Upper lobe of right lung (tissue), 1 donor: Measurements from ENCODE around the gene MELTF. TPM values are rescaled to one million over a fixed set of nuclear protein-coding genes. Genes with fewer than 3 reads are reported as not detected.

Source experiments
- ATAC-seq: fragments of 200-7000 bp; cut with Tn5 transposase; one replicate; pipeline ENCODE4 v1.9.1; 2020; ENCODE audit warnings: mild to moderate bottlenecking, moderate library complexity
- DNase-seq: peaks from one replicate; pipeline ENCODE4 v3.0.0-alpha.2; 2020
- H3K27ac ChIP-seq: fragments of 200-600 bp; one replicate; pipeline ENCODE4 v1.8.0; 2022
- H3K27me3 ChIP-seq: fragments of 200-600 bp; one replicate; pipeline ENCODE4 v1.8.0; 2022; ENCODE audit warnings: mild to moderate bottlenecking
- H3K36me3 ChIP-seq: fragments of 200-600 bp; one replicate; pipeline ENCODE4 v1.8.0; 2022
- H3K4me1 ChIP-seq: fragments of 200-600 bp; one replicate; pipeline ENCODE4 v1.8.0; 2022
- H3K4me3 ChIP-seq: fragments of 200-600 bp; one replicate; pipeline ENCODE4 v1.8.0; 2022; ENCODE audit warnings: mild to moderate bottlenecking
- H3K9me3 ChIP-seq: fragments of 200-600 bp; one replicate; pipeline ENCODE4 v1.8.0; 2022
- CTCF ChIP-seq: fragments of 200-600 bp; IDR thresholded peaks from one replicate; pipeline ENCODE4 v1.8.0; 2022; ENCODE audit warnings: antibody characterized with exemption
- intact Hi-C: fragments of 100-400 bp; cut with DNase I; formaldehyde crosslinking; loops from one replicate; pipeline ENCODE4 v1.11.0; 2022
- total RNA-seq: library from RNA; stranded (reverse); fragmentation: NEBNext Ultra II Directional; extraction: Animal tissue kit (Norgen Biotek cat#: 25700); gene quantifications from one replicate; pipeline ENCODE4 v1.2.1, GENCODE V29; 2021
- donor health status: DM: no; HTN: yes; CAD: no; lungs with severe emphysema.

Gene MELTF
- total RNA-seq, 1 donor from 2014 or later, result 2.3 TPM

- H3K36me3 ChIP-seq, result no peaks in the 10 kb centered on the region
- intact Hi-C loops, result no loop called here
- TF ChIP-seq CTCF, result no peak
- H3K27me3 ChIP-seq, result no peaks in the 10 kb centered on the region
- H3K27ac ChIP-seq, result peak overlapping the region; percentile 51
- ATAC-seq, result peak; percentile 6
- no peaks in the 10 kb centered on the region for H3K9me3 ChIP-seq
- peaks cover 7% of the 10 kb centered on the region for H3K4me1 ChIP-seq
- DNase-seq, result peak; percentile 55
- peak overlapping the region; percentile 68 for H3K4me3 ChIP-seq
Measured at GRCh38 chr3:197003461-197004385, 25.9 kb downstream of the MELTF start.

- Histone ChIP-seq H3K27me3 (no peaks in the 10 kb centered on the region), H3K9me3 (no peaks in the 10 kb centered on the region), H3K4me1 (peaks cover 7% of the 10 kb centered on the region), H3K4me3 (peak overlapping the region; percentile 68), H3K36me3 (no peaks in the 10 kb centered on the region), H3K27ac (peak overlapping the region; percentile 71)
- ATAC-seq (peak; percentile 92), DNase-seq (peak; percentile 96)
- TF ChIP-seq CTCF, result peak; percentile 70
- intact Hi-C loops, result no loop called here
Measured at GRCh38 chr3:197002701-197003454, 26.7 kb downstream of the MELTF start.

- ATAC-seq, result peak; percentile 0
- TF ChIP-seq CTCF, result no peak
- no peaks in the 10 kb centered on the region for H3K36me3 ChIP-seq
- DNase-seq, result peak; percentile 80
- H3K9me3 ChIP-seq, result no peaks in the 10 kb centered on the region
- no peaks in the 10 kb centered on the region for H3K27me3 ChIP-seq
- peak overlapping the region; percentile 71 for H3K27ac ChIP-seq
- H3K4me1 ChIP-seq, result peaks cover 7% of the 10 kb centered on the region
- H3K4me3 ChIP-seq, result peak overlapping the region; percentile 68
- intact Hi-C loops, result no loop called here
Measured at GRCh38 chr3:197001972-197002700, 27.5 kb downstream of the MELTF start.

- H3K27me3 ChIP-seq, result no peaks in the 10 kb centered on the region
- ATAC-seq (no peak), DNase-seq (no peak)
- H3K4me3 ChIP-seq, result peak overlapping the region; percentile 68
- no peak for TF ChIP-seq CTCF
- intact Hi-C loops, result no loop called here
- peaks cover 7% of the 10 kb centered on the region for H3K4me1 ChIP-seq
- H3K9me3 ChIP-seq, result no peaks in the 10 kb centered on the region
- H3K36me3 ChIP-seq, result no peaks in the 10 kb centered on the region
- H3K27ac ChIP-seq, result peak overlapping the region; percentile 71
Measured at GRCh38 chr3:197001106-197001971, 28.3 kb downstream of the MELTF start.

GRCh38 chr3:197000211-197000610, 29.4 kb downstream of the MELTF start:
- DNase-seq (no peak), ATAC-seq (no peak)
- H3K36me3 ChIP-seq, result no peaks in the 10 kb centered on the region
- H3K27me3 ChIP-seq, result no peaks in the 10 kb centered on the region
- H3K27ac ChIP-seq, result no peak overlapping the region
- no peak for TF ChIP-seq CTCF
- intact Hi-C loops, result no loop called here
- H3K9me3 ChIP-seq, result no peaks in the 10 kb centered on the region
- peaks cover 7% of the 10 kb centered on the region for H3K4me1 ChIP-seq
- no peak overlapping the region for H3K4me3 ChIP-seq
